DLD1 (cell line): ENCODE data around the gene NKAIN2.
"Not testable (repeated sequence)": the region's sequence is repeated elsewhere in the genome, so short reads cannot be mapped to it uniquely, and the experiment has no call there.

Source experiments
- in situ Hi-C: cut with HindIII; loops from 2 replicates; pipeline ENCODE4 v1.10.0; 2017; ENCODE audit warnings: low sequenced_read_pairs

Gene NKAIN2

DNA sequence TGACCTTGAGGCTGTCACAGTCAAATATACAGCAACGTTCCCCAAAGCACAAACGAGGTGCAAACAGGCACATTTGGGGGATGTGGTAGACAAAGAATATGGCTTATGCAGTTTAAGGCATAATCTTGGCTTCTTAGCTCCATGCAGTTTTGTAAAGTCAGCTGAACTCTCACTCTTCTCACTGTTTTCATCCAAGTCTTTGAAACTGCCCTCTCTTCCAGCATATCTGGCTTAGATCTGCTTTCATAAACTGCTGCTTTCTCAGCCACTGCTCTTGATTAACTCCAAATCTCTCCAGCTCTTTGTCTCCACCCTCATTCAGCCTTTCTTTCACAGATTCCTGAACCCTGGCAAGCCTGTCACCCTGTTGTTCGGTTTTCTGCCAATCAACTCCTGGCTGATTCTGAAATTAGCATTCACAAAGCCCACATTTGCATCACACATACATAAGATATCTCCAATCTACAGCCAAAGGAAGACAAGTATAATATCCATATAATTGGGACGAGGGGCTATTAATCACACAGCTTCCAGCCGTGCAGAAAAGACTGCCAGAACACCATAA is 857.5 kb downstream of the NKAIN2 start:
- in situ Hi-C loops: no loop called here

DNA sequence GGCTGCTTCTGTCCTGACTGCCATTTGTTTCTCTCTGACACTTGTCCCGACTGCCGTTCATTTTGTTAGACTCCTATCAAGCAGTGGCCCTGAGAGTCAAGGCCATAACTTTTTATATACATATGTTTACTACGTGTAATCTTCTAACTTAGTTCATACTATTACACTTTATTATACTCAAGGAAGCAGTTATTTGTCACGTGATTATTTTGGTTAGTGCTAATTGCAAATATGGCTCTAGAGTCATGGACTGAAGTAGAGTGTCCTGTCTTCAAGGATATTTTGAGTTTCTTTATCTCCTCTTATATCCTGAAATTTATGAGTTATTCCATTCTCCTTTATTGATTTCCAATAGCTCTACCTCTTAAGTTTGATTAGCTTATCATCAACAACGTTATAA is 864.4 kb downstream of the NKAIN2 start:
- in situ Hi-C loops: no loop called here

DNA sequence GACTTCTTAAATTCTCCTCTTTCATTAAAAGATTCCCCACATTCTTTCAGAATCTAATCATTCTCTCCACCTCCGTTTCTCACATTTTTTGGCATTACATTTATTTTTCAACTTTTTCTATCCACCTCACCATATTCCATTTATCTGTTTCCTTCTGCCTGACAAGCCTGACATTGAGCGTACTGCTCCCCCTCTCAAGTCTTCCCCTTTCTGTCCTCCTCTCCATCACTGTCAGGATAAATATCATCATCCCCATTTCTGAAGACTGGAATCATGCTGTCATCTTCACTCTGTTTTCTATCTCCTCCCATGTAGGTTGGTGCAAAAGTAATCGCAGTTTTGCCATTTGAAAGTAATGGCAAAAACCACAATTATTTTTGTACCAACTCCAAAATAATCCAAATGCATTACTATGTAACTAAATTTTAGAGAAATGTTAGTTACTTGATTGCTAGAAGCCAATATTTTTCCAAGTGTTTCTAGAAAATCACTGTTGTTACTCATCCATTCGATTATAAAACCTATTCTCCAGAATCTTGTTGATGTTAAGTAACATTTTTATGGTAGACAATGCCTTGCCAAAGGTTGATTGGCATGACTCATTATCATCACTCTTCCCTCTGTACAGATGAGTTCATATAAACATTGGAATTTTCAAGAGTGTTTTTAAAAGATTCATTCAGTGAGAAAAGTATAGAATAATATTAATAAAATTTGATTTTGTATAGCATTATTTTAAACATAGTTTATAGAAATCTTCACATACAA is 866.2 kb downstream of the NKAIN2 start:
- in situ Hi-C loops: no loop called here

DNA sequence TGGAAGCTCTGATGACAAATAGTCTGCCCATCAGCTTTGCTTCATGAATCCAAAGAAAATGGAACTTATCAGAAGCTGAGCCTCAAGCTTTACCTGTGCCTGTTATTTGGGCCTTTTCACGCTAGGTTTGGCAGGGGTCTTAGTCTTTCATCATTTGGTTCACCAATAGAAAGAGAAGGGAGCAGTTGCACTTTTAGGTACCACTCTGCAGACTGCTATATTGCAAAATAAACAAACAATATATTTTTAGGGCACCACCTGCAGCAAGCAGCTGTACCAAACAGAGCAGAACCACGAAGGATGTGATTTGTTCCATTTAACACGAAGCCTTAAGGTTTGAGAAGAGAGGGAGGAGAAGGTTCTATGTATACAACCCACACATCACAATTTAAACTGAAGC is 867.1 kb downstream of the NKAIN2 start:
- in situ Hi-C loops: no loop called here

DNA sequence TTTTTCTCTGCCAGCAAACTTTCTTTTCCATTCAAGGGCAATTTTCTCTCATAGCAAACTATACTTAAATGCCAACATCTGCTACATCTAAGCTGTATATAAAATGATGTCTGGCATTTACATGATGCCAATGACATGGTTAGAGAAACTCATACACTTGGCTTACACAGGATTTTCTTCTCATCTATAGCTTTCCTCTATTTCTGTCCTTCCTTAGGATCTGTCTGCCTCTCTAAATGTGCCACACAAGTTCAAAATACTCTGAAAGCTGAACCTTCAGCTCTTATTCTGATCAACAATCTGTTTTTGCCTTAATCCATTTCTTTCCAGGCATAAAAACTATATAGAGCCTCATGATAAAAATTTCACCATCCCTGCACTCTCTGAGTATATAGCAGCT is 867.7 kb downstream of the NKAIN2 start:
- in situ Hi-C loops: no loop called here

DNA sequence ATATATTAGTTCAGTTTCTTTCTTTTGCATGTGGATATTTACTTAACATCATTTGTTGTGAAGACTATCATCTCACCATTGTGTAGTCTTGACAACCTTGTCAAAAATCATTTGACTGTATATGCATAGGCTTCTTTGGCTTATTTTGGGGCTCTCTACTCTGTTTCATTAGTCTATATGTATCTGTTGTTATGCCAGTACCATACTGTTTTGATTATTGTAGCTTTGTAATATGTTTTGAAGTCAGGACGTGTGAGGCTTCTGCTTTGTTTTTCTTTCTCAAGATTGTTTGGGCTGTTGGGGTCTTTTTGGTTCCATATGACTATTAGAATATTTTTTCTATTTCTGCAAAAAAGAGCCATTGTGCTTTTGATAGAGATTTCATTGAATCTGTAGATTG is 870.4 kb downstream of the NKAIN2 start:
- in situ Hi-C loops: no loop called here

DNA sequence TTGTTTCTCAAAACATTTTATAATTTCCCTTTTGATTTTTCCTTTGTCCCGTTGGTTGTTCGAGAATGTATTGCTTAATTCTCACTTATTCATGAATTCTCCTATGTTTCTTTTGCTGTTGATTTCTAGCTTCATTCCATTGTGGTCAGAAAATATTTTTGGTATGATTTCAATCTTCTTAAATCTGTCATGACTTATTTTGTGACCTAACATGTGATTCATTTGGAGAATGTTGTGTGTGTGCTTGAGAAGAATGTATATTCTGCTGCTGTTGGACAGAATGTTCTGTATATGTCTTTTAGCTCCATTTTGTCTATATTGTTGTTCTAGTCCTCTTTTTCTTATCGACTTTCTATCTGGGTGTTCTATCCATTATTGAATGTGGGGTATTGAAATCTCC is 872.4 kb downstream of the NKAIN2 start:
- in situ Hi-C loops: no loop called here

DNA sequence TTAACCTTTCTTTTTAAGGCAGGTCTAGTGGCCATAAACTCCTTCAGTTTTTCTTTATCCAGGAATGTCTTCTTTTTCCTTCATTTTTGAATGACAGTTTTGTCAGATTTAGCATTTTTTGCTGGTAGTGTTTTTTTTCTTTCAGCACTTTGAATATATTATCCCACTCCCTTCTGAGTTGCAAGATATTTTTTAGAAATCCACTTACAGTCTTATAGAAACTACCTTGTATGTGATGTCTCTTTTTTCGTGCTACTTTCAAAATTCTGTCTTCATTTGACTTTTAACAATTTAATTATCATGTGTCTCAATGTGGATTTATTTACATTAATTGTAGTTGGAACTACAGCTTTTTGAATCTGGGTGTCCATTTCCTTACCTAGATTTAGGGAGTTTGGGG is 874.2 kb downstream of the NKAIN2 start:
- in situ Hi-C loops: no loop called here

DNA sequence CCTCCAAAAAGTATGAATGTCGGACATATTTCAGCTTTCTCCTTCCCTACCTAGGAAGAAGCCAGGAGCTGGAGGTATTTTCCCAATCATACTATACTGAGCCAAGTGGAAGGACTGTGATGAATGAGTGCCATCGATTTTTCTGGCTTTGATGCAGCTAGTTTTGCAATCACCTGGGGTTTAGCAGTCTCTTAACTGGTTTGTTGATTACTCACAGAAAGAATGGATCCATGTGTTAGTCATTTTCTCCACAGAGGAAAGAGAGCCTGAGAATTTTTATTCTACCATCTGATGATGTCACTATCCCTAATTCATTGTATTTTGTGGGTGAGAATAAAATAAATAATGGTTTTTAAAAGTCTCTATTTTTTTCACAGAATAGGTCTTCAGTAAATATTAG is 875.7 kb downstream of the NKAIN2 start:
- in situ Hi-C loops: no loop called here

DNA sequence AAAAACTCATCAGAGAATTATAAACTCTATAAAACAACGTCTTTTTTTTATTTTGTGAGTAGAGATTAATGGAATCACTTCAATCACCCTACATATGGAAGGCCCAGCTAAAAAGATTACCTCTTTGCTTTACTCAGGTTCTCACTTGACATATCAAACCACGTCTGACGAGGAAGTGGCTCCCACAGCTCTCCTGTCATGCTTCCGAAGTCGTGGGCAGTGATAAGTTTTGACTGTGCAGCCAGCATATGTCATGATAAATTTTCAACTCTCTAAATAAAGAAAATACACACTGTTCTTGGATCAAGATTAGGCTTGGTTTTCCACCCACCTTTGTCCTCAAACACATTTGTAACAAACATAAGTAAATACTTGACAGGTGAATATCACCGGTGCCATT is 879.1 kb downstream of the NKAIN2 start:
- in situ Hi-C loops: no loop called here

DNA sequence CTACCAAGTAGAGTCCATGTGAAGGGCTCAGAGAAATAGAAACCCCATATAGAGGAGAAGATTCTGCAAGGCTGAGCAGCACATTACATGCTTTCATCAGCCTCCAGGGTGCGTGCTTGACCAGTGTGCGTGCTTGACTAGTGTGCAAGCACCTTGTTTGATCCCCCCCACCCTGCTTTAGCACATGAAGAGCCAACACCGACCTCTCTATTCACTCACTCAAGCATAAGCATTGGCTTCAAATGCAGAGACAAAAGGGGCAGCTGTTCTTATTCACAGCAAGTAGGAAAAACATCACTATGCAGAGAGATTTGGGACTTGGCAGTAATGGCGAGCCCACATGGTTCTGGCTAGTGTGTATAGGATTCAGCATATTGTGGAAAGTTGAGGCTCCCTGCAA is 879.8 kb downstream of the NKAIN2 start:
- in situ Hi-C loops: no loop called here

DNA sequence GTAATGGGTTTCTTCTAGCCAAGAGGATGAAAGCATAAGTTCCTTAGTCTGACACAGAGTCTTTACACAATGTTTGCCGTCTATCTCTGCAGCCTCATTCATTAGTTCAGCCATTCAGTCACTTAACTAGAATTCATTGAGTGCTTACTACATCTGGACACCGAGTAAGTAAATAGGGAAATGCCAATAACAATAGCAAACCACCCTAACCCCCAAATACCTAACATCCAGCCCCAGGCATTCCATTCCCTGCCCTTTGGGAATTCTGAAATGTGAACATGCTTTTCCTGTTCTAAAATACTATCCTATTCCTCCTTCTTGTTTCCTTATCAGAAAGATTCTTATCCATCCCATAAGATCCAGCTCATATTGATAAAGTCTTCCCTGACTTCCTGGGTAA is 881.0 kb downstream of the NKAIN2 start:
- in situ Hi-C loops: no loop called here

DNA sequence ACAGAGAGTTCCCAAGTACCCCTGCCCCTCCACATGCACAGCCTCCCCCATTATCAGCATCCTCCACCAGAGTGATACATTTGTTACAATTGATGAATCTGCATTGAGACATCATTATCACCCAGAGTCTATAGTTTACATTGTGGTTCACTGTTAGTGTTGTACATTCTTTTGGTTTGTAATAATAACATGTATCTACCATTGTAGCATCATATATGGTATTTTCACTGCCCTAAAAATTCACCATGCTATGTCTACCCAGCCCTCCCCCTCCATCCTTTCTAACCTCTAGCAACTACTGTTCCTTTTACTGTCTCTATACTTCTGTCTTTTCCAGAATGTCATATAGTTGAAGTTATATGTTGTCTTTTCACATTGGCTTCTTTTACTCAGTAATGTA is 884.7 kb downstream of the NKAIN2 start:
- in situ Hi-C loops: no loop called here

DNA sequence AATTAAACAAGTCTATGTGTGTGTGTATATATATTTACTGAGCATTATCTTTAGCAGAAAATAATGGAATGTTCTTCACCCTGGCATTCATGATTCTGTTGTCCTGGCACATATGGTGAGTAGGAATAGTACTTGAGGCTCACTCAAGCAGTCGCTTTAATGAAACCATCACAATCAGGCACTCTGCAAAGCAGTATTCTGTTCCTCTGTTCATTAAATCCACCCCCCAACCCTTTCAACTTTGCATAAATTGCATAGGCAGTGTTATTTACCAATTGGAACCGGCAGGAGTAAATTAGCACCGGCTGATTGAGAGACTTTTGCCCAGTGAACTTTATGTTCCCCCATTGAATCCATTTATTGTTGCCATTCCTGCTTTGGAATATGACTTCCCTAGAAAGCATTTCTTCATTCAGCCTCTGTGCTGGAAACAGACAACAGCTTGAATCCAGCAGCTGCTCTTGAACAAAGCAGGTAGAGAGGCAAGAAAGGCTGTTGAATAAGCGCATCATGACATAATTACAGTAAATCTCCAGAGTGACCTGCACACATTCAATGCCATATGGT is 890.6 kb downstream of the NKAIN2 start:
- in situ Hi-C loops: no loop called here

DNA sequence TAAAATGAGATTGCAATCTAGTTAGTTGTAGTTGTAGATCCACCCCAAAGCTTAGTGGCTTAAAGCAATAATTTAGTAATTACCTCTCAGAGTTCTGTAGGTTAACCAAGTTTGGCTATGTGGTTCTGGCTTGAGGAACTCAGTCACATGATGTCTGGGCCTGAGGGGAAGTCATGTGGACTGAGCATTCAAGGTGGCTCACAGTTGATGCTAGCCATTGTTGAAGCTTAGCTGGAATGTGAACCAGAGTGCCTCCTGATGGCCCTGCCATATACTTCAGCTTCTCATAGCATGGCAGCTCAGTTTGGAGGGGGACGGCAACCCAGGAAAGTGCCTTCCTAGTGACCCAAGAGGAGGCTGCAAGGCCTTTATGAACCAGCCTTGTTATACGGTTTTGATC is 895.4 kb downstream of the NKAIN2 start:
- in situ Hi-C loops: no loop called here

DNA sequence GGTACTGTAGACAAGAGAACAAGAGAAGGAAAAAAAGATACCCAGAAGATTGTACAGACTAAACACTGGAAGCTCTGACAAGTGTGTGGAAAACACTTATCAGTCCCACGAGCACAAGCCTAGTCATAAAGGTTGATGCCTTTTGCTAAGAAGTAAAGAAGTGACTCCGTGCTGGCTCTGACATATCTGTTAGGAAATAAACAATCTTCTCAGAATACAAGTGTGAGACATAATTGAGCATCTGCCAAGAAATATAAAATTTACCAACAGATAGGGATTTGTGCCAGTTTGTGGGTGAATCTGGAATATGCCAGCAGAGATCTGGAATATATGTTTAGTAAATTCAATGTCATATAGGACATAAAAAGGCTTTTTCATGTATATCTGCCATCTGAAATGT is 899.9 kb downstream of the NKAIN2 start:
- in situ Hi-C loops: no loop called here

DNA sequence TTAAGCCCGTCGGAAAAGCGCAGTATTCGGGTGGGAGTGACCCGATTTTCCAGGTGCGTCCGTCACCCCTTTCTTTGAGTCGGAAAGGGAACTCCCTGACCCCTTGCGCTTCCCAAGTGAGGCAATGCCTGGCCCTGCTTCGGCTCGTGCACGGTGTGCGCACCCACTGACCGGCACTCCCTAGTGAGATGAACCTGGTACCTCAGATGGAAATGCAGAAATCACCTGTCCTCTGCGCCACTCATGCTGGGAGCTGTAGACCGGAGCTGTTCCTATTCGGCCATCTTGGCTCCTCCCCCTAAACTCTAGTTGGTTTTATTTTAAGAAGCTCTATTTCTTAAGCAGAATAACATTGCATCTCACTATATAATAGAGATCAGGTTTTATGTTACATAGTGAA is 908.9 kb downstream of the NKAIN2 start:
- in situ Hi-C loops: not testable (repeated sequence)

DNA sequence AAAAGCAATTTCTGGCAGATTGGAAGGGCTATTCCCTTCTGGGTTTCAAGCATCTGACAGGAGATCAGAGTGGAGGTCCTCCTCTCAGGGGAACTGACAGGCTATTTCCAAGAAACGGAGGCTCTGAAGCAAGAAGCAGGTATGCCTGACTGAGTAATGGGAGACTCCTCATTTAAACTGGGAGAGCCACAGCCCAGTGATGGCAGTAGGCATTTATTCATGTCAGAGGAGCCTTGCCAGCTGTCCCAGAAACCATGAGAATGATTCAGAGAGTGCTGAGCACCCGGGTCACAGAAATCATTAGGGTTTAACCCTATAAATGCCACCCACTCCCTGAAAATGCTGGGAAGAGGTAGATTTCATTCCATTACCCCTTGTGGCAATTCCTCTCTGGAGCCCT is 911.1 kb downstream of the NKAIN2 start:
- in situ Hi-C loops: no loop called here

DNA sequence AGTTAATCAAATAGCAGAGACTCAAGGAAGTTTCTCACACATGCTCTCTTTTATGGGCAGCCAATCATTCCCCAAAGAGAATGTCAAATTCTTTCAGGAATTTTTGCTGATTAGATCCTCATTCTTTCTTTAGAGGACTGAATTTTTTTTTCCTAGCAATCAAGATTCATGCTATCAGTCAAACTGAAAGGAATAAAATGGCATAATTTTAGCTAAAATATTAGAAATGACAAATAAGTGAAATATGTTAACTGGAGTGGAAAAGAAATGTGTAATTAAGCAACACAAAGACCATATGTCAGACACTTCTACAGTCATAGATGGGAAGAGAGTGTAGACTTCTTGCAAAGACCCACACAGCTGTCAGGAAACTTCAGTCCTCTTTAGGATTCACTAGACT is 916.2 kb downstream of the NKAIN2 start:
- in situ Hi-C loops: no loop called here

DNA sequence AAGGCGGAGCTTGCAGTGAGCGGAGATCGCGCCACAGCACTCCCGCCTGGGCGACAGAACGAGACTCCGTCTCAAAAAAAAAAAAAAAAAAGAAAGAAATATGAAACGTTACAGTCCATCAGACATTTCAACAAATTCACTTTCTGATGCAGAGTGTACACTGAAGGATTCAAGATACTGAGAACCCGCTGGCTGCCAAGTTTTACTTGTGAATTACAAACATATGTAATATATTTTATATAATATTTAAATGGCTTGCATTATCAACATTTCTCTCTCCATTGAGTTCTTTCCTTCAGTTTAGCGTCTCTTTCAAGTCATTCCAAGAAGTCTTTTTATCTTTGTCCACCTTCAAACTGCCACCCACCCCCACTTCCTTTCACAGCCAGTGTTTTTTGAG is 917.7 kb downstream of the NKAIN2 start:
- in situ Hi-C loops: no loop called here

DNA sequence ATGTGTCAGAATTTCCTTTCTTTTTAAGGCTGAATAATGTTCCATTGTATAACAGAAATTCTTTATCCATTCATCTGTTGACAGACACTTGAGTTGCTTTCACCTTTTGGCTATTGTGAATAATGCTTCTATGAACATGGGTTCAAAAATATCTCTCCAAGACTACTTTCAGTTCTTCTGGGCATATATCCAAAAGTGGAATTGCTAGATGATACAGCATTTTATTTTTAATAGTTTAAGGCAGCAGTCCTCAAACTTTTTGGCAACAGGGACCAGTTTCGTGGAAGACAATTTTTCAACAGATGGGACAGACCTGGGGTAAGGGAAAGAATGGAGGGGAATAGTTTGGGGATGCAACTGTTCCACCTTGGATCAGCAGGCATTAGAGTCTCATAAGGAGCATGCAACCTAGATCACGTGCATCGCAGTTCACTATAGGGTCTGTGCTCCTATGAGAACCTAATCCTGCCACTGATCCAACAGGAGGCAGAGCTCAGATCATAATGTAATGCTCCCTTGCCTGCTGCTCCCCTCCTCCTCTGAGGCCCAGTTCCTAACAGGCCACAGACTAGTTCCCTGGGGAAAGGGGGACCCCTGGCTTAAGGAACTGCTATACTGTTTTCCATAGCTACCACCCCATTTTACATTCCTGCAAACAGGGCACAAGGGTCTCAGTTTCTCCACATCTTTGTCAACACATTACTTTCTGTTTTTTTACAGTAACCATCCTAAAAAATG is 918.6 kb downstream of the NKAIN2 start:
- in situ Hi-C loops: no loop called here

DNA sequence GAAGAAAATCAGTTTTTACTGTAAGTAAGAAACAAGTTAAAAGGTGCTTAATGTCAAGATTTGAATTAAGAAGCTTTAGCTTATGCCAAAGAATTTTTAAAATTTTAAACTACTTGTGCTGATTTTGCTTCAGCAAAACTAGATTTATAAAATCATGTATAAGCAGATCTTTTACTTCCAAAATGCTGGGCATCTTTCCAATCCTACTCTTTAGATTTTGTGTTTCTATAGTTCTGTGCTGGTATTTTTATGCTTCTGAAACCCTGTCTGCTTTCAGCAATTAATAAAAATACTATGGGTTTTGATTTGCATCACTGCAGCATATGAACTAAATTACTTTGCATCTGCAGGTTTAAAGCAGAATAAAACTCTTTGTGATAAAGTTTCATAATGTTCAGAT is 920.0 kb downstream of the NKAIN2 start:
- in situ Hi-C loops: no loop called here
